H1 (cell line): ENCODE measurements around the gene PTMA. TPM values are rescaled to one million over a fixed set of nuclear protein-coding genes. Genes with fewer than 3 reads are reported as not detected.

ENCODE experiments used
- ASH2L ChIP-seq: fragments of 200-600, 300-600 bp; sonication (generic); IDR thresholded peaks from one replicate; pipeline ENCODE4 v1.7.1; 2017; ENCODE audit warnings: low read length
- BRCA1 ChIP-seq: IDR thresholded peaks from 2 replicates; pipeline ENCODE4 v1.6.1; 2012; ENCODE audit warnings: low read depth, low read length, improper control_type of control experiment
- CBX5 ChIP-seq: fragments of 300-800, 300-1000 bp; sonication (generic); IDR thresholded peaks from 2 replicates; pipeline ENCODE4 v1.7.1; 2016; ENCODE audit warnings: antibody characterized with exemption, low read length, low read depth
- CREB1 ChIP-seq: IDR thresholded peaks from 2 replicates; pipeline ENCODE4 v1.6.1; 2012; ENCODE audit warnings: inconsistent platforms
- CTCF ChIP-seq, 3 experiments: IDR thresholded peaks; 1 replicate in 2 of 3; 2 replicates in 1 of 3; pipeline versions ENCODE4 v1.5.1 to v1.6.1; 2011; ENCODE audit warnings: low read length in 3 of 3, mild to moderate bottlenecking in 3 of 3, inconsistent platforms in 2 of 3, low read depth in 1 of 3, moderate library complexity in 1 of 3; ENCODE audit not compliant: insufficient read depth in 1 of 3; ENCODE audit errors: control extremely low read depth in 1 of 3
- EGR1 ChIP-seq: IDR thresholded peaks from 2 replicates; pipeline ENCODE4 v1.6.1; 2011; ENCODE audit warnings: low read depth, low read length, borderline replicate concordance
- FOSL1 ChIP-seq: IDR thresholded peaks from 2 replicates; pipeline ENCODE4 v1.6.1; 2011; ENCODE audit warnings: mild to moderate bottlenecking, low read depth, low read length, moderate library complexity; ENCODE audit not compliant: insufficient read depth
- MAFK ChIP-seq: IDR thresholded peaks from 2 replicates; pipeline ENCODE4 v1.6.1; 2012; ENCODE audit warnings: low read depth, mild to moderate bottlenecking, improper control_type of control experiment, low read length
- NANOG ChIP-seq: IDR thresholded peaks from 2 replicates; pipeline ENCODE4 v1.6.1; 2011; ENCODE audit warnings: low read length, low read depth, mild to moderate bottlenecking, inconsistent platforms; ENCODE audit not compliant: insufficient read depth, poor library complexity, severe bottlenecking
- RAD21 ChIP-seq, 2 experiments: IDR thresholded peaks in 1 of 2; conservative IDR thresholded peaks in 1 of 2; 2 replicates each; pipeline ENCODE4 v1.6.1; 2011; ENCODE audit warnings: low read depth in 2 of 2, low read length in 2 of 2, improper control_type of control experiment in 1 of 2, inconsistent platforms in 1 of 2, mild to moderate bottlenecking in 1 of 2, moderate library complexity in 1 of 2
- RNF2 ChIP-seq: fragments of 200-900, 300-1000 bp; sonication (generic); IDR thresholded peaks from 2 replicates; pipeline ENCODE4 v1.7.1; 2016; ENCODE audit warnings: borderline replicate concordance, low read depth, mild to moderate bottlenecking, antibody characterized with exemption, low read length; ENCODE audit not compliant: poor library complexity, severe bottlenecking; ENCODE audit errors: missing control alignments
- SAP30 ChIP-seq: fragments of 300-600 bp; sonication (generic); IDR thresholded peaks from 2 replicates; pipeline ENCODE4 v1.7.1; 2012; ENCODE audit warnings: low read length, moderate library complexity, mild to moderate bottlenecking, inconsistent platforms; ENCODE audit not compliant: insufficient read depth, insufficient replicate concordance
- SRF ChIP-seq: IDR thresholded peaks from 2 replicates; pipeline ENCODE4 v1.6.1; 2011; ENCODE audit warnings: mild to moderate bottlenecking, low read depth, low read length, moderate library complexity
- TAF1 ChIP-seq: IDR thresholded peaks from 2 replicates; pipeline ENCODE4 v1.6.1; 2011; ENCODE audit warnings: mild to moderate bottlenecking, low read depth, low read length
- TBP ChIP-seq: IDR thresholded peaks from 2 replicates; pipeline ENCODE4 v1.6.1; 2011; ENCODE audit warnings: low read depth, low read length, improper control_type of control experiment
- polyA plus RNA-seq, 7 experiments: library from polyadenylated mRNA; depleted of rRNA in 3 of 7; stranded (reverse) in 5 of 7; unstranded in 2 of 7; fragments of >200 nt in 5 of 7; fragments of 200-250 nt in 2 of 7; gene quantifications; 1 replicate in 5 of 7; 2 replicates in 1 of 7; 4 replicates in 1 of 7; pipeline versions ENCODE4 v1.2.1 to v1.2.3, GENCODE V29; 2011 to 2013; ENCODE audit warnings: missing spikeins in 2 of 7, mixed read lengths in 2 of 7
- total RNA-seq: library from RNA; stranded (reverse); fragmentation: NEBNext Ultra II Directional; extraction: Animal tissue kit (Norgen Biotek cat#: 25700); gene quantifications from 2 replicates; pipeline ENCODE4 v1.2.1, GENCODE V29; 2021
- TF ChIP-seq, protein P1 (sequence below): IDR thresholded peaks from 2 replicates; pipeline ENCODE4 v1.6.1; 2012; ENCODE audit warnings: inconsistent platforms

The PTMA gene
- total and polyA plus RNA-seq, 2 of the 8 experiments (the other 6 are each of a cell fraction or from before 2014, with no cell fraction given): 683 to 2,680 TPM

DNA sequence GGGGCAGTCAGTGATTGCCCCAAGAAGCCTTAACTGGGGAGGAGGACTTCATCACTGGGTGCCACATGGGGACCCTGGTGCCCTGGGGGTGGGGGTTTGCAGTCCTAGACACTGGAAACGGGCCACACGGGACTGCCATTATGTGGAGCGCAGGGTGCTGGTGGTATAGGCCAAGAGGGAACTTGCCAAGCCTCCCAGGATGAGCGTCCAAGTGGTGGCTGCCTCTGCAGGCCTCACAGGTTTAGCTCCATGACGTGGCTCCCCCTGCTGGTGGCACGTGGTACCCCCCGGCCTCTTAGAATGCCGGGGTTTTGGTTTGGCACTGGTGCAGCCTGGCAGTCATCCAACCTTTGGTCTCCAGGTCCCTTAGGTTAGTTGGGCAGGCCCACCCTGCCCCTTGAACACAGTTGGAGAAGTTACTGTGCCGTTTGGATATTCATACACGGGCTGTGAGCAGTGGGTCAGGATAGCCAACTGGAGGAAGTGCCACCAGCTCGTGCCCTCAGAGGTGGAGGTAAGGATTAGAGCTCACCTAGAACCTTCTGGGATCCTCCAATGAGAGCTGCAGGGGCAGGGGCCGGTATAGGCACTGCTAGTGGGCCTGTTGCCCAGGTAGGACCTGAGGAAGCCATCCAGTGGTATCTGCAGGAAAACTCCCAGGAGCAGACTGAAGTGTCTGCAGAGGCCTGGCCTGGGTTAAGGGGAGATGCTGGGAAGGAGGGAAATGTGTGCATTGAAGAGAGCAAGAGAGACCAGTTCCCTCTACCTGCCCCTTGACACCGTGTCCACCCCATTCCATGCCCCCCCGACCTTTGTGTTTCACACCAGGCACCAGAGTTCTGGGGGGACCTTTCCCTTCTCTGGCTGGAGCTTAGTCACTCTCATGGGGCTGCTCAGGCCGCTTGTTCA lies 5.7 kb downstream of the PTMA start (continued):
- TF ChIP-seq CTCF (IDR thresholded peaks at IDR 0.05; ENCODE audit: control extremely low read depth in 1 of 3, insufficient read depth in 1 of 3, low read depth in 1 of 3, low read length in 3 of 3): peak in 2 of 3 experiments; percentile 90 to 91; a peak in 3 of 4 replicates
- TF ChIP-seq, protein P1, sequence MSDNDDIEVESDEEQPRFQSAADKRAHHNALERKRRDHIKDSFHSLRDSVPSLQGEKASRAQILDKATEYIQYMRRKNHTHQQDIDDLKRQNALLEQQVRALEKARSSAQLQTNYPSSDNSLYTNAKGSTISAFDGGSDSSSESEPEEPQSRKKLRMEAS: peak; percentile 93
- TF ChIP-seq ASH2L: no peak
- TF ChIP-seq SRF: 0 out of 2 replicates have a peak, but pooled peaks have one; percentile 7
- no peak for TF ChIP-seq FOSL1
- TF ChIP-seq NANOG: peak; percentile 4
- peak; percentile 9; the same call in 1 of the 2 replicates for TF ChIP-seq MAFK
- TF ChIP-seq RNF2: no peak
- peak; percentile 82 for TF ChIP-seq TAF1
- peak; percentile 74 for TF ChIP-seq CREB1
- TF ChIP-seq EGR1: peak; percentile 19; the same call in 1 of the 2 replicates
- TF ChIP-seq RAD21 (IDR thresholded peaks at IDR 0.05 in 1 of 2, conservative IDR thresholded peaks at IDR 0.05 in 1 of 2; ENCODE audit: low read depth in 2 of 2, low read length in 2 of 2): peak; percentile 43 to 59
- no peak; the same call in 1 of the 2 replicates for TF ChIP-seq BRCA1
- peak; percentile 76 for TF ChIP-seq TBP
- no peak for TF ChIP-seq CBX5
- no peak for TF ChIP-seq SAP30
